ENCODE data around the gene ADARB2.

The ADARB2 gene

GRCh38 chr10:1186683-1186990, 550.7 kb downstream of the ADARB2 start:
- POLR2A ChIA-PET: no interaction called here
- CTCF ChIA-PET: no interaction called here
- no peak for DNase-seq (ENCODE audit: extremely low spot score)
- no peak for TF ChIP-seq L3MBTL2 (conservative IDR thresholded peaks at IDR 0.05)
- no peak for TF ChIP-seq NFRKB (IDR thresholded peaks at IDR 0.05)
- no peak for TF ChIP-seq ELF4 (IDR thresholded peaks at IDR 0.05)

DNA sequence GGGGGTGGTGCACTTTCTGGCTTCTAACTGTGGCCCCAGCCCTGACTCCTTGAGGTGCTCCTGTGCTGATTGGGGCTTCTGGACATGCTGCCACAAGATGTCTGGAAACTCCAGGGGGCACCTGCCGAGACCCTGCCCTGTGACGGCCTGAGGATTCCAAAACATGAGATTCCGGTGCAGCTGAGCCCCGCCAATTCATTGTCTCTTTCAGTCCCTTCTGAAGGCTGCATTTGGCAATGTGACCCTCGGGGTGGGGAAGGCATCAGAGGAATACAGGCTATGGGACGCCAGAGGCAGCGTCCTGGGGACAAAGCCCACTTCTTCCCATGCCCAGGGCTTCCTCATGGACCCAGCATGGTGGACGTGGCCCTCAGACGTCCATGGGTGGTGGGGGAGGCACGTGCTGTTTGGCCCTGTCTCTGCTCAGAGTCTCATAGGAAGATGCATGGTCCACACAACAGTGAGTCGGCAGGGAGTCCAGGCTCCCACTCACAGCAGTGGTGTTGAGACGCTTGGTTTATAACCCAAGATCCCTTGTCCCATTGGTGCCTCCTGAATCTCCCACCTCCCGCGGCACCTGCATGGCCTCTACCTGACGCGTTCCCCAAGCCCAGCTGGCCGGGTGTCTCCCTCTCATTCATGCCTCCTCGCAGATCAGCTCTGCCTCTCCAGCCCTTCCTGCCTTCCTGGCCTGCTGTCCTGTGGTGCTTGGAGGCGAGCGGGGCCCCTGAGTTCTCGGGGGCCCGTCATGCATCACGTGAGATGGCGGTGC, 551.2 kb downstream of the ADARB2 start:
- ChIA-PET CTCF (no interaction called here), POLR2A (no interaction called here)
- no peak for TF ChIP-seq SP1 (IDR thresholded peaks at IDR 0.05)
- no peak for TF ChIP-seq NFRKB (IDR thresholded peaks at IDR 0.05)
- TF ChIP-seq PKNOX1 (IDR thresholded peaks at IDR 0.05): no peak
- no peak for DNase-seq (ENCODE audit: extremely low spot score)

DNA sequence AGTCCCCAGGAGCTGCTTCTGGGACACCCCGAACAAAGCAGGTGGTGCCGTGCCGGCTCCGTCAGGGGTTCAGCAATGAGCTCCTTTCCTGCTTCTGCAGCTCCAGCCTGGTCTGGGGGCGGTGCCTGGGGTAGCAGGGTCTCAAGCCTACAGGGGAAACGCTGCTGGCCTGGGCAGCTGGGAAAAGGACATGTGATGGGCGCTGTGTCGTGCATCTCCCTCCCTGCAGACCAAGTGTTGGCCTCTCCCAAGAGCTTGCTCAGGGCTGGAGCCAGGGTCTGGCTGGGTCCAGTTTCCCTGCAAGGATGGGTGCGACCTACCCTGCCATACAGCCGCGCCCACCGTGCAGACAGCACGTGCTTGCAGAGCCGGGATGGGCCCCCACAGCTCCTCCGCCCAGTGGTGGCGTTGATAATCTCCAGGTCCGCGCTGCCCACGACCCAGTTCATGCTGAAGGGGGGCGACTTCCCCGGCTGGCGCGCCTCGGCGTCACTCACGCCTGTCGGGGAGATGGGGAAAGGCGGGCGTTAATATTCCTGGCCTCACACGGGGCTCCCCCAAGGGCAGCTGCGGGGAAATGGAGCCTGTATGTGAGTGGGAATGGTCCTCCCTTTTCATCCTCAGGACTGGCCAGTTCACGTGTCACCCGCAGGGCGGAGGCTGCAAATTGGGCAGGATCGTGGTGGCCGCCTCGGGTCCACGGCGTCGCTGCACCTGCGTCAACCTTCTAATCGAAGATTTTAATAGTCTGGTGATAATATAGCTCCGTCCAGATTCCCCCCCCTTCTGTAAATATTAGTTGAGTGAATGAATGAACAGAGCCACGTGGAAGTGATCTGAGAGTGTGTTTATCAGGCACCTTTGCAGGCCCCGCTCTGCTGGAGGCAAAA, 552.5 kb downstream of the ADARB2 start:
- CTCF ChIA-PET: no interaction called here
- TF ChIP-seq ELF4 (IDR thresholded peaks at IDR 0.05) (no peak), HDGF (IDR thresholded peaks at IDR 0.05; ENCODE audit: borderline replicate concordance) (no peak), TARDBP (IDR thresholded peaks at IDR 0.05) (no peak), FOXM1 (IDR thresholded peaks at IDR 0.05; ENCODE audit: borderline replicate concordance) (no peak), L3MBTL2 (conservative IDR thresholded peaks at IDR 0.05) (no peak), PKNOX1 (IDR thresholded peaks at IDR 0.05) (no peak), FOXK2 (IDR thresholded peaks at IDR 0.05) (no peak), BHLHE40 (IDR thresholded peaks at IDR 0.05; ENCODE audit: borderline replicate concordance) (no peak), LEF1 (IDR thresholded peaks at IDR 0.05; ENCODE audit: borderline replicate concordance) (no peak), FOXA1 (IDR thresholded peaks at IDR 0.05) (no peak), SUZ12 (IDR thresholded peaks at IDR 0.05) (no peak), ZNF384 (IDR thresholded peaks at IDR 0.05) (no peak), ARNT (IDR thresholded peaks at IDR 0.05) (no peak), CTBP1 (IDR thresholded peaks at IDR 0.05; ENCODE audit: borderline replicate concordance) (no peak), SP1 (IDR thresholded peaks at IDR 0.05) (no peak), NFRKB (IDR thresholded peaks at IDR 0.05) (no peak)
- no peak for DNase-seq (ENCODE audit: extremely low spot score)
- POLR2A ChIA-PET: no interaction called here

DNA sequence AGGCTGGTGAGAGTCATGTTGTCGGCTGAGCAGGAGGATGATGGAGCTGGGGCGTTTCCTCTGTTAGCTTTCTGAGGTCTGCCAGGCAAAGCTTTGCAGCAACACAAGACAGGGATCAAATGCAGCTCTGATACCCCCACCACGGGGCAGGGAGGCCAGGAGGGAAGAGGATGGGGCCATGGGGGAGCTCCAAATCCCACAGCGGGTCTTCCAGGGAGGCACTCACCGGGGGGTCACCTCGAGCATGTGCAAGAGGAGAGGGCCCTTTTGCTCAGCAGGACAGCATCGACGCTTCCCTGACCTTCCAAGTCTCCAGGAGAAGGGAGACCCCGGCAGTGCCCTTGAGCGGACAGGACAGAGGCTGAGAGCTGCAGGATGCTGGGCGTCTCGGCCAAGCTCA, 553.6 kb downstream of the ADARB2 start:
- TF ChIP-seq FOXM1 (IDR thresholded peaks at IDR 0.05; ENCODE audit: borderline replicate concordance) (no peak), ARNT (IDR thresholded peaks at IDR 0.05) (no peak), L3MBTL2 (conservative IDR thresholded peaks at IDR 0.05) (no peak), NFRKB (IDR thresholded peaks at IDR 0.05) (no peak), HDGF (IDR thresholded peaks at IDR 0.05; ENCODE audit: borderline replicate concordance) (no peak), FOXA1 (IDR thresholded peaks at IDR 0.05) (no peak), SP1 (IDR thresholded peaks at IDR 0.05) (no peak), FOXK2 (IDR thresholded peaks at IDR 0.05) (no peak), BHLHE40 (IDR thresholded peaks at IDR 0.05; ENCODE audit: borderline replicate concordance) (no peak), LEF1 (IDR thresholded peaks at IDR 0.05; ENCODE audit: borderline replicate concordance) (no peak), TARDBP (IDR thresholded peaks at IDR 0.05) (no peak), ELF4 (IDR thresholded peaks at IDR 0.05) (no peak), PKNOX1 (IDR thresholded peaks at IDR 0.05) (no peak)
- POLR2A ChIA-PET: no interaction called here
- DNase-seq (ENCODE audit: extremely low spot score): no peak
- CTCF ChIA-PET: no interaction called here

DNA sequence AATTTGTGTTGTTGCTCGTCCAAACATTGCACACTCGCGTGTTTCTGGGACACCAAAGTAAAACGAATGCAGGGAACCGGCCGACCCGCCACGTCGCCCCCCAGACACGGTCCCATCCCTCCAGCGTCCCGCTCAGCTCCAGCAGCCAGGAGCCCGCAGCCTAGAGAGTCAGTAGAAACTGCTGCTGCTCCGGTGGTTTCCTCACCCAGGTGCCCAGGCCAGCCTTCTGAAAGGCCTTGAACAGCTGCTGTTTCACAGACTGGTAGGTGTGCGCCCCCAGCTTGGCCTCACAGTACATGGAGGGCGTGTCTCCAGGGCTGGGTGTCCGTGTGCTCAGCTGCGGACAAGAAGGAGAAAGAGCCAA, 554.3 kb downstream of the ADARB2 start:
- CTCF ChIA-PET: no interaction called here
- no peak for TF ChIP-seq L3MBTL2 (conservative IDR thresholded peaks at IDR 0.05)
- TF ChIP-seq BHLHE40 (IDR thresholded peaks at IDR 0.05; ENCODE audit: borderline replicate concordance): no peak
- TF ChIP-seq PKNOX1 (IDR thresholded peaks at IDR 0.05): no peak
- no peak for TF ChIP-seq HDGF (IDR thresholded peaks at IDR 0.05; ENCODE audit: borderline replicate concordance)
- TF ChIP-seq CTBP1 (IDR thresholded peaks at IDR 0.05; ENCODE audit: borderline replicate concordance): no peak
- no peak for TF ChIP-seq ARNT (IDR thresholded peaks at IDR 0.05)
- no peak for TF ChIP-seq TARDBP (IDR thresholded peaks at IDR 0.05)
- no peak for TF ChIP-seq SUZ12 (IDR thresholded peaks at IDR 0.05)
- TF ChIP-seq SP1 (IDR thresholded peaks at IDR 0.05): no peak
- no peak for TF ChIP-seq ZNF384 (IDR thresholded peaks at IDR 0.05)
- TF ChIP-seq FOXM1 (IDR thresholded peaks at IDR 0.05; ENCODE audit: borderline replicate concordance): no peak
- TF ChIP-seq ELF4 (IDR thresholded peaks at IDR 0.05): no peak
- no peak for TF ChIP-seq FOXA1 (IDR thresholded peaks at IDR 0.05)
- TF ChIP-seq FOXK2 (IDR thresholded peaks at IDR 0.05): no peak
- TF ChIP-seq LEF1 (IDR thresholded peaks at IDR 0.05; ENCODE audit: borderline replicate concordance): no peak
- no peak for DNase-seq (ENCODE audit: extremely low spot score)
- POLR2A ChIA-PET: no interaction called here

Measured in HEK293T (cell line).